ENCODE data around the gene OSBPL5. TPM values are rescaled to one million over a fixed set of nuclear protein-coding genes. Genes with fewer than 3 reads are reported as not detected.
A peak's percentile ranks its signal among the peaks of the same experiment; 100 is the strongest.

OSBPL5 gene
- total RNA-seq, 1 experiment from 2014 or later, result 6.4 TPM

DNA sequence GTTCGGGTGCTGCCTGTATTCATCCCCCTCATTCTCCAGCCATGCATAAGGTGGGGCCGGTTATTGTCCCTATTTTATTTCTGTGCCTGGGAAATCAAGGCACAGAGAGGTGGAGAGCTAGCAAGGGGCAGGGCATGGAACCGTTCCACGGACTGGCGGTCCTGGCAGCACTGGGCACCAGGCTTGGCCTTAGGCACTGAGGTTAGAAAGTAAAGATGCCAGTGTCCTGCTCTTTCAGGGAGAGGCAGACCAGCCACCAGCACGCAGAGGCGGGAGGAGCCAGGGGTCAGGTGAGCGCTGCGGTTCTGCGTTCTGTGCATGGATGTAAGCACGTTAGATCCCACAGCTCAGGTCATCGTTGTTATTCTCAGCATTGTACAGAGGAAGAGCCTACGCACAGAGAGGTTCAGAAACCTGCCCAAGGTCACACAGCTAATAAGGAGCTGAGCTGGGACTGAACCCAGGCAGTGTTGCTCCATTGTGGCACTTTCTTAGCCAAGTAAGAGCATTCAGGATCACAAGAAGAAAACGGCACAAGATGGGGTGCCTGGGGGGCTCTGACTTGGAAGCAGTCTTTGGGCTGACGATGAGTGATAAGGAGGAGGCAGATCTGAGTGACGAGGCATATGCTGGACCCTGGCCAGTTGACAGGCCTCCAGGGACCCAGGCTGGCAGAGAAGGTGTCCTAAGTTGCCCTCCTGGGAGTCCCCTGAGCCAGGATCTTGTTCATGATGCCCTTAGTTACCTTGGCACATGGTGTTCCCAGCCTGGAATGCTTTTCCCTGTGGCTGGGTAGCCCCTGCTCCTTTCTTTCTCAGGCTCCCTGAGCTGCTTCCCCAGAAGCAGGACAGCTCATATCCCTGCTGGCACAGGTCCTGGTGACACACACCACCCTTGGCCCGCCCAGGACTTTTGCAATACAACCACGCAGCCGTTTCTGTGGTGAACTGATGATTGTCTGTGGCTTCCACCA, 41.1 kb downstream of the OSBPL5 start:
- no TSS peak for BruUV-seq (replicated peaks)
- H3K79me2 ChIP-seq (ENCODE audit: low read depth), result no peaks in the 10 kb centered on the region
- no peak overlapping the region for H2AFZ ChIP-seq
- no peaks in the 10 kb centered on the region for H3F3A ChIP-seq (ENCODE audit: insufficient read depth, low read depth)
- H3K27ac ChIP-seq, result no peak overlapping the region
- 0 out of 2 replicates have a peak, but pooled peaks cover 5% of the 10 kb centered on the region for H3K4me1 ChIP-seq (replicated peaks; ENCODE audit: insufficient read depth)
- TF ChIP-seq, protein P1, sequence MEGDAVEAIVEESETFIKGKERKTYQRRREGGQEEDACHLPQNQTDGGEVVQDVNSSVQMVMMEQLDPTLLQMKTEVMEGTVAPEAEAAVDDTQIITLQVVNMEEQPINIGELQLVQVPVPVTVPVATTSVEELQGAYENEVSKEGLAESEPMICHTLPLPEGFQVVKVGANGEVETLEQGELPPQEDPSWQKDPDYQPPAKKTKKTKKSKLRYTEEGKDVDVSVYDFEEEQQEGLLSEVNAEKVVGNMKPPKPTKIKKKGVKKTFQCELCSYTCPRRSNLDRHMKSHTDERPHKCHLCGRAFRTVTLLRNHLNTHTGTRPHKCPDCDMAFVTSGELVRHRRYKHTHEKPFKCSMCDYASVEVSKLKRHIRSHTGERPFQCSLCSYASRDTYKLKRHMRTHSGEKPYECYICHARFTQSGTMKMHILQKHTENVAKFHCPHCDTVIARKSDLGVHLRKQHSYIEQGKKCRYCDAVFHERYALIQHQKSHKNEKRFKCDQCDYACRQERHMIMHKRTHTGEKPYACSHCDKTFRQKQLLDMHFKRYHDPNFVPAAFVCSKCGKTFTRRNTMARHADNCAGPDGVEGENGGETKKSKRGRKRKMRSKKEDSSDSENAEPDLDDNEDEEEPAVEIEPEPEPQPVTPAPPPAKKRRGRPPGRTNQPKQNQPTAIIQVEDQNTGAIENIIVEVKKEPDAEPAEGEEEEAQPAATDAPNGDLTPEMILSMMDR (conservative IDR thresholded peaks at IDR 0.05), result no peak
- no peak for TF ChIP-seq EZH2 (IDR thresholded peaks at IDR 0.05; ENCODE audit: low read depth)
- H3K27me3 ChIP-seq (ENCODE audit: insufficient read depth, low read depth), result no peaks in the 10 kb centered on the region
- H3K4me3 ChIP-seq, result no peak overlapping the region
- H4K20me1 ChIP-seq (ENCODE audit: insufficient read depth), result no peaks in the 10 kb centered on the region
- H3K36me3 ChIP-seq (ENCODE audit: low read depth), result no peaks in the 10 kb centered on the region
- peak; percentile 67 to 68 for DNase-seq
- H3K9me3 ChIP-seq (ENCODE audit: insufficient read depth, low read depth), result no peaks in the 10 kb centered on the region
- intact Hi-C loops (cut with micrococcal nuclease; ENCODE audit: unreplicated experiment), result no loop called here
- H3K9me2 ChIP-seq (ENCODE audit: insufficient read depth), result no peaks in the 10 kb centered on the region
- ChIA-PET CTCF (no interaction called here), POLR2A (ENCODE audit: unreplicated experiment) (interaction anchor here (0.7 kb wide), 1 partner anchor 10 kb away, joined by 3 read pairs; no protein-coding TSS in a partner anchor)
- peak overlapping the region; percentile 36; the same call in 1 of the 2 replicates for H3K4me2 ChIP-seq

DNA sequence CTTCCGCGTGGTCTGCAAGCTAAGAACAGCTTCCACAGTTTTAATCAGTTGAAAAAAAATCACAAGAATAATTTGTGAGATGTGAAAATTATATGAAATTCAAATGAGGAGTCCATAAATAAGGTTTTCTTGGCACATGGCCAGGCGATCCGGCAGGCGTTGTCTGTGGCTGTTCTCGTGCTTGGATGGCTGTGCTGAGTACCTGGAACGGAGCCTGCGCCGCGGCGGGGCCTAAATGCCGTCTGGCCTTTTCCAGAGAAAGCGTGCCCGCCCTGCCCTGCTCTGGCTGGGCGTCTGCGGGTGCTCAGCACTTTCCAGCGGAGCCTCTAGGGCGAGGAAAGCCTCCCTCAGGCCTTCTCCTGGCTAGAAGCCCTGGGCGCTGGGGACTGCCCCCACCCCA, 41.8 kb downstream of the OSBPL5 start:
- Histone ChIP-seq H3K4me1 (replicated peaks; ENCODE audit: insufficient read depth) (0 out of 2 replicates have a peak, but pooled peaks cover 5% of the 10 kb centered on the region), H2AFZ (no peak overlapping the region), H3K27me3 (ENCODE audit: insufficient read depth, low read depth) (no peaks in the 10 kb centered on the region), H3K27ac (no peak overlapping the region), H3K36me3 (ENCODE audit: low read depth) (no peaks in the 10 kb centered on the region), H3K9me2 (ENCODE audit: insufficient read depth) (no peaks in the 10 kb centered on the region), H3K79me2 (ENCODE audit: low read depth) (no peaks in the 10 kb centered on the region), H3K9me3 (ENCODE audit: insufficient read depth, low read depth) (no peaks in the 10 kb centered on the region), H3K4me2 (no peak overlapping the region), H4K20me1 (ENCODE audit: insufficient read depth) (no peaks in the 10 kb centered on the region), H3K4me3 (no peak overlapping the region), H3F3A (ENCODE audit: insufficient read depth, low read depth) (no peaks in the 10 kb centered on the region)
- intact Hi-C loops (cut with micrococcal nuclease; ENCODE audit: unreplicated experiment), result no loop called here
- TF ChIP-seq, protein P1 (conservative IDR thresholded peaks at IDR 0.05), result no peak
- no peak for TF ChIP-seq EZH2 (IDR thresholded peaks at IDR 0.05; ENCODE audit: low read depth)
- ChIA-PET CTCF (no interaction called here), POLR2A (ENCODE audit: unreplicated experiment) (no interaction called here)
- no TSS peak for BruUV-seq (replicated peaks)
- DNase-seq, result no peak

GRCh38 chr11:3122775-3123201, 42.3 kb downstream of the OSBPL5 start:
- Histone ChIP-seq H3K27ac (no peak overlapping the region), H3F3A (ENCODE audit: insufficient read depth, low read depth) (no peaks in the 10 kb centered on the region), H3K4me2 (no peak overlapping the region), H4K20me1 (ENCODE audit: insufficient read depth) (no peaks in the 10 kb centered on the region), H3K4me1 (replicated peaks; ENCODE audit: insufficient read depth) (0 out of 2 replicates have a peak, but pooled peaks cover 5% of the 10 kb centered on the region), H3K9me2 (ENCODE audit: insufficient read depth) (no peaks in the 10 kb centered on the region), H3K36me3 (ENCODE audit: low read depth) (no peaks in the 10 kb centered on the region), H3K4me3 (no peak overlapping the region), H3K79me2 (ENCODE audit: low read depth) (no peaks in the 10 kb centered on the region), H3K9me3 (ENCODE audit: insufficient read depth, low read depth) (no peaks in the 10 kb centered on the region), H3K27me3 (ENCODE audit: insufficient read depth, low read depth) (no peaks in the 10 kb centered on the region), H2AFZ (no peak overlapping the region)
- DNase-seq, result no peak
- POLR2A ChIA-PET (ENCODE audit: unreplicated experiment), result no interaction called here
- CTCF ChIA-PET, result no interaction called here
- no TSS peak for BruUV-seq (replicated peaks)
- intact Hi-C loops (cut with micrococcal nuclease; ENCODE audit: unreplicated experiment), result no loop called here
- TF ChIP-seq, protein P1 (conservative IDR thresholded peaks at IDR 0.05), result no peak
- TF ChIP-seq EZH2 (IDR thresholded peaks at IDR 0.05; ENCODE audit: low read depth), result no peak
